Mucosa of descending colon (tissue), 3 donors: ENCODE data around the gene DMAC2L. TPM values are rescaled to one million over a fixed set of nuclear protein-coding genes. Genes with fewer than 3 reads are reported as not detected.
A peak's percentile ranks its signal among the peaks of the same experiment; 100 is the strongest.

Experiments used
- ATAC-seq: fragments of 200-7000 bp; cut with Tn5 transposase; one replicate; pipeline ENCODE4 v1.9.1; 2020; ENCODE audit warnings: mild to moderate bottlenecking, moderate library complexity
- DNase-seq, 3 donors: peaks; one replicate each; pipeline ENCODE4 v3.0.0-alpha.2; 2020
- H3K36me3 ChIP-seq: fragments of 200-600 bp; one replicate; pipeline ENCODE4 v1.8.0; 2021; ENCODE audit warnings: low read depth, mild to moderate bottlenecking
- H3K4me1 ChIP-seq: fragments of 200-600 bp; one replicate; pipeline ENCODE4 v1.8.0; 2021; ENCODE audit warnings: low read depth, mild to moderate bottlenecking
- H3K4me3 ChIP-seq: fragments of 200-600 bp; one replicate; pipeline ENCODE4 v1.8.0; 2021; ENCODE audit warnings: mild to moderate bottlenecking
- H3K9me3 ChIP-seq: fragments of 200-600 bp; one replicate; pipeline ENCODE4 v1.8.0; 2021; ENCODE audit warnings: mild to moderate bottlenecking
- CTCF ChIP-seq: fragments of 200-600 bp; IDR thresholded peaks from one replicate; pipeline ENCODE4 v1.8.0; 2022; ENCODE audit warnings: antibody characterized with exemption, mild to moderate bottlenecking
- intact Hi-C, 2 donors: fragments of 100-400 bp; cut with DNase I in 1 of 2; cut with micrococcal nuclease in 1 of 2; formaldehyde crosslinking; loops; one replicate each; pipeline versions ENCODE4 v1.11.0 to v1.11.1; 2022; cut with DNase I, micrococcal nuclease
- microRNA-seq: library from miRNA; unstranded; fragments of <30 nt; microRNA quantifications from one replicate; pipeline ENCODE4, GENCODE V29; 2019
- total RNA-seq, 3 donors: library from RNA; stranded (reverse); fragmentation: NEBNext Ultra II Directional in 2 of 3; extraction: Animal tissue kit (Norgen Biotek cat#: 25700) in 2 of 3; gene quantifications; one replicate each; pipeline versions ENCODE4 v1.2.1 to v1.2.4, GENCODE V29; 2021 to 2023
- donor health status: DM: no; HTN: no; CAD: no; lungs with moderate emphysema.
- donor health status: DM: no; HTN: no; CAD: no.
- donor health status: DM: no; HTN: yes; CAD: no.

DMAC2L gene
- total RNA-seq, 3 donors from 2014 or later = 18.9 to 27.6 (median 21.5) TPM

- peaks cover 15% of the 10 kb centered on the region for H3K4me1 ChIP-seq
- ATAC-seq = no peak
- DNase-seq = no peak
- TF ChIP-seq CTCF = no peak
- intact Hi-C loops = no loop called here
- no peaks in the 10 kb centered on the region for H3K9me3 ChIP-seq
- no peaks in the 10 kb centered on the region for H3K36me3 ChIP-seq
- no peak overlapping the region for H3K4me3 ChIP-seq
Measured at GRCh38 chr14:50371546-50371945, 59.4 kb downstream of the DMAC2L start.

DNA sequence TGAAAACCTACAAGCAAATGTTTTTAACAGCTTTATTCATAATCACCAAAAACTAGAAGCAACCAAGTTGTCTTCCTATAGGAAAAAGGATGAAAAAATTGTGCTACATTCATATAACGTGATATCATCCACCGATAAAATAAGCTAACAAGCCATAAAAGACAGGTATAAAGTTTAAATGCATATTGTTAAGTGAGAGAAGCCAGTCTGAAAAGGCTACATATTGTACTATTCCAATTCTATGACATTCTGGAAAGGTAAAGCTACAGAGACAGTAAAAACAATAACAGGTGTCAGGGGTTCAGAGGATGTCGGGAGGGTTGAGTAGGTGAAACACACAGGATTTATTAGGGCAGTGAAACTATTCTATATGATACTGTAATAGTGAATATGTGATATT lies 61.8 kb downstream of the DMAC2L start:
- peaks cover 13% of the 10 kb centered on the region for H3K4me1 ChIP-seq
- intact Hi-C loops = no loop called here
- no peaks in the 10 kb centered on the region for H3K36me3 ChIP-seq
- DNase-seq = no peak
- H3K4me3 ChIP-seq = no peak overlapping the region
- ATAC-seq = peak; percentile 62
- no peaks in the 10 kb centered on the region for H3K9me3 ChIP-seq
- no peak for TF ChIP-seq CTCF

GRCh38 chr14:50375760-50376159 lies 63.6 kb downstream of the DMAC2L start:
- no peak for TF ChIP-seq CTCF
- H3K9me3 ChIP-seq = no peaks in the 10 kb centered on the region
- no peaks in the 10 kb centered on the region for H3K36me3 ChIP-seq
- DNase-seq (no peak), ATAC-seq (no peak)
- H3K4me1 ChIP-seq = peaks cover 12% of the 10 kb centered on the region
- H3K4me3 ChIP-seq = no peak overlapping the region
- intact Hi-C loops = no loop called here

Small RNA genes within 50 kb of the gene (microRNA-seq; reads per million reads assigned to microRNA genes)
- 0.70 reads per million for gene MIR4504

Other genes with a start within 250 kb of the DMAC2L start
- gene VCPKMT, start 195.8 kb upstream of the DMAC2L start, total RNA-seq = 1 to 10 TPM; 5.9 to 8.9 (median 6.9) TPM
- 10 to 100 TPM; 38.0 to 60.2 (median 44.4) TPM for gene SOS2, start 80.7 kb upstream of the DMAC2L start, total RNA-seq
- 10 to 100 TPM in 1 of 3 donors, 1 to 10 TPM in 2; 7.2 to 11.2 (median 9.8) TPM for gene L2HGDH, start 95 bp upstream of the DMAC2L start, total RNA-seq
- gene CDKL1, start 84.6 kb downstream of the DMAC2L start, total RNA-seq = 10 to 100 TPM; 31.0 to 70.4 (median 53.5) TPM
- 10 to 100 TPM; 42.2 to 65.8 (median 45.3) TPM for gene MAP4K5, start 220.2 kb downstream of the DMAC2L start, total RNA-seq
- gene ATL1, start 247.8 kb downstream of the DMAC2L start, total RNA-seq = 10 to 100 TPM; 12.0 to 15.1 (median 13.1) TPM